Activated naive CD4-positive, alpha-beta T cell treated with anti-CD3 and anti-CD28 coated beads, Interleukin-2, amount 10 ng/mL, durations not matched to agents 7 days and 5 days (primary cell): ENCODE measurements around the gene ALDOA.

ENCODE experiments used
- CTCF ChIA-PET: fragments of 350-600 bp; sonication (Branson Sonifier 250); formaldehyde crosslinking; loops from one replicate; lab custom pipeline; 2021; ENCODE audit warnings: antibody characterized with exemption; lab: Charles Lee
- DNase-seq: peaks from one replicate; pipeline ENCODE4 v3.0.0-alpha.2; 2020
- H3K27ac Mint-ChIP-seq: one replicate; pipeline ENCODE4 v1.8.0; 2021; ENCODE audit warnings: mild to moderate bottlenecking, moderate library complexity, mixed read lengths
- H3K27me3 Mint-ChIP-seq: one replicate; pipeline ENCODE4 v1.8.0; 2021; ENCODE audit warnings: mild to moderate bottlenecking, mixed read lengths
- H3K36me3 Mint-ChIP-seq: one replicate; pipeline ENCODE4 v1.8.0; 2021; ENCODE audit warnings: mixed read lengths
- H3K4me1 Mint-ChIP-seq: one replicate; pipeline ENCODE4 v1.8.0; 2021; ENCODE audit warnings: mixed read lengths
- H3K4me3 Mint-ChIP-seq: one replicate; pipeline ENCODE4 v1.8.0; 2021; ENCODE audit warnings: mild to moderate bottlenecking, moderate library complexity, mixed read lengths
- H3K9me3 Mint-ChIP-seq: one replicate; pipeline ENCODE4 v1.8.0; 2021; ENCODE audit warnings: mixed read lengths

The ALDOA gene

DNA sequence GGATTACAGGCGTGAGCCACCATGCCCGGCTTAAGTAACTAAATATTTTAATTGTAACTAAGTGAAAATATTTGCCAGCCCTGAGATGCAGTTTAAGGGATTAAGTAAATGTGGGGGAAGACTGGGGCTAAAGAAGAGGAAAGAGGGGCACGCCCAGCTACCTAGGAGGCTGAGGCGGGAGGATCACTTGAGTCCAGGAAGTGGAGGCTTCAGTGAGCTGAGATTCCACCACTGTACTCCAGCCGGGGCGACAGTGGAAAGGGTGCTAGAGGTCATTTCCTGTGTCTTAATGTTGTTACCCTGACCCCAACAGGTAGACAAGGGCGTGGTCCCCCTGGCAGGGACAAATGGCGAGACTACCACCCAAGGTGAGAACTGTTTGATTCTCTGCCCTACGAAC is 2.8 kb downstream of the ALDOA start:
- peaks cover 63% of the 10 kb centered on the region for H3K36me3 Mint-ChIP-seq
- no peaks in the 10 kb centered on the region for H3K9me3 Mint-ChIP-seq

DNA sequence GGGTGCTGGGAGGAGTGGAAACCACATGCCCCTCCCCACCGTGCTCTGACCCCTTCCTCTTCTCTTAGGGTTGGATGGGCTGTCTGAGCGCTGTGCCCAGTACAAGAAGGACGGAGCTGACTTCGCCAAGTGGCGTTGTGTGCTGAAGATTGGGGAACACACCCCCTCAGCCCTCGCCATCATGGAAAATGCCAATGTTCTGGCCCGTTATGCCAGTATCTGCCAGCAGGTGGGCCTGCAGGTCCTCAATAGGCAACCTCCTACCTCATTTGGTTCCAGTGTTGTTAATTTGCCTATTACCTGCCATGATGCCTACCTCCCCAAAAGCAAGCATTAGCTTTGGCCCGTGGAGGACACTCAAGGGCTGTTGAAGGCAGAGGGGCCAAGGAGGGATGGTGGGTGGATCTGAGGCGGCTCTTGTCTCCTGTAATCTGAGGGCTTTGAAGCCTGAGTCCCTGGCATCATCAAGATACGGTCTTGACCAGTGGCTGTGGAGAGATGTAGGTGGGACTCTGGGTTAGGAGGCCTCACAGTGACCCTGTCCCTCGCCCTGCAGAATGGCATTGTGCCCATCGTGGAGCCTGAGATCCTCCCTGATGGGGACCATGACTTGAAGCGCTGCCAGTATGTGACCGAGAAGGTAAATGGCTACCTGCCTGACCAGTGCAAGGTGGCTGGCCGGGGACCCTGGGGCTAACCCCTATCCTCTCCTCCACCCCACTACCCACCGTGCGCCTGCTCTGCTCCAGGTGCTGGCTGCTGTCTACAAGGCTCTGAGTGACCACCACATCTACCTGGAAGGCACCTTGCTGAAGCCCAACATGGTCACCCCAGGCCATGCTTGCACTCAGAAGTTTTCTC is 3.4 kb downstream of the ALDOA start:
- H3K27me3 Mint-ChIP-seq: no peaks in the 10 kb centered on the region
- peaks cover 44% of the 10 kb centered on the region for H3K4me1 Mint-ChIP-seq
- peaks cover 65% of the 10 kb centered on the region for H3K36me3 Mint-ChIP-seq
- DNase-seq: peak; percentile 78
- peak overlapping the region; percentile 62 for H3K4me3 Mint-ChIP-seq
- no peaks in the 10 kb centered on the region for H3K9me3 Mint-ChIP-seq
- H3K27ac Mint-ChIP-seq: peak overlapping the region; percentile 80
- CTCF ChIA-PET: interaction anchor here (0.6 to 6.9 kb wide), 2 partner anchors 18 to 22 kb away, joined by 3 to 41 read pairs; partner anchors contain the start of gene TBX6

More for the DNA sequence above, 2.8 kb downstream of the ALDOA start:
- DNase-seq: no peak
- Mint-ChIP-seq H3K4me1 (peaks cover 50% of the 10 kb centered on the region), H3K27ac (peak overlapping the region; percentile 80), H3K4me3 (peak overlapping the region; percentile 62), H3K27me3 (no peaks in the 10 kb centered on the region)
- CTCF ChIA-PET: interaction anchor here (6.9 kb wide), 1 partner anchor 23 kb away, joined by 41 read pairs; the partner anchor contains the start of gene TBX6

DNA sequence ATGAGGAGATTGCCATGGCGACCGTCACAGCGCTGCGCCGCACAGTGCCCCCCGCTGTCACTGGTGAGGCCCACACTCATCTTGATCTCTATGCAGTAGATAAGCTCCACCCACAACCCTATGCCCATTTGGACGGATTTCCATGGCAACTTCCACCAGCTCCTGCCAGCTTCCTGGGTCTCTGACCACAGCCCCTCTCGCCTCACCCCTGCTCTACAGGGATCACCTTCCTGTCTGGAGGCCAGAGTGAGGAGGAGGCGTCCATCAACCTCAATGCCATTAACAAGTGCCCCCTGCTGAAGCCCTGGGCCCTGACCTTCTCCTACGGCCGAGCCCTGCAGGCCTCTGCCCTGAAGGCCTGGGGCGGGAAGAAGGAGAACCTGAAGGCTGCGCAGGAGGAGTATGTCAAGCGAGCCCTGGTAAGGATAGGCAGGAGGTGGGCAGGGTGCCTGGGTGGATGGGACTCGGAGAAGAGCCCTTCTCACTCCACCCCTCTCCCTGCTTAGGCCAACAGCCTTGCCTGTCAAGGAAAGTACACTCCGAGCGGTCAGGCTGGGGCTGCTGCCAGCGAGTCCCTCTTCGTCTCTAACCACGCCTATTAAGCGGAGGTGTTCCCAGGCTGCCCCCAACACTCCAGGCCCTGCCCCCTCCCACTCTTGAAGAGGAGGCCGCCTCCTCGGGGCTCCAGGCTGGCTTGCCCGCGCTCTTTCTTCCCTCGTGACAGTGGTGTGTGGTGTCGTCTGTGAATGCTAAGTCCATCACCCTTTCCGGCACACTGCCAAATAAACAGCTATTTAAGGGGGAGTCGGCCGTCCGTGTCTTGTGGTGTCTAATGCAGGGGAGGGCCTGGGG is 4.3 kb downstream of the ALDOA start:
- H3K27ac Mint-ChIP-seq: peak overlapping the region; percentile 64
- H3K4me3 Mint-ChIP-seq: no peak overlapping the region
- H3K27me3 Mint-ChIP-seq: no peaks in the 10 kb centered on the region
- DNase-seq: no peak
- CTCF ChIA-PET: interaction anchor here (6.9 kb wide), 1 partner anchor 22 kb away, joined by 41 read pairs; the partner anchor contains the start of gene TBX6
- H3K36me3 Mint-ChIP-seq: peaks cover 63% of the 10 kb centered on the region
- peaks cover 46% of the 10 kb centered on the region for H3K4me1 Mint-ChIP-seq
- no peaks in the 10 kb centered on the region for H3K9me3 Mint-ChIP-seq

DNA sequence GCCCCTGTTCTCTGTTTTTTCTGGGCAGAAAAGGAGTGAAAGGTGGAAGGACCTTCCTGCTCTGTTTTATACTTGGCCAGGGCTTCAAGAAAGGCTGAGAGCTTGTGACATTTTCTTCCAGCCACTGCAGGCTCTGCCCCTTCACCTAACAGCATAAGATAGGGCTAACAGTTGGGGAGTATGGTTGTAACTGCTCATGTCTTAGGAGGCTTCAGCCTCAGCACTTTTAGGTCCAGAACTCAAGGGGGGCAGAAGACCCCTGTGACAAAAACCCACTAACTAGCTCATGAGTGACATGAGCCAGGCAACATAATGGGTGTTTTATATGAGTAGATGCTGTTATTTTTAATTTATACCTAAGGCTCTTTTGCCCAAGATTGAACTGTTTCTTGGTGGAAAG is 4.9 kb downstream of the ALDOA start:
- Mint-ChIP-seq H3K36me3 (peaks cover 63% of the 10 kb centered on the region), H3K27ac (peak overlapping the region; percentile 64), H3K27me3 (no peaks in the 10 kb centered on the region), H3K9me3 (no peaks in the 10 kb centered on the region), H3K4me3 (no peak overlapping the region), H3K4me1 (peaks cover 50% of the 10 kb centered on the region)
- DNase-seq: no peak
- CTCF ChIA-PET: interaction anchor here (6.9 kb wide), 1 partner anchor 21 kb away, joined by 41 read pairs; the partner anchor contains the start of gene TBX6

DNA sequence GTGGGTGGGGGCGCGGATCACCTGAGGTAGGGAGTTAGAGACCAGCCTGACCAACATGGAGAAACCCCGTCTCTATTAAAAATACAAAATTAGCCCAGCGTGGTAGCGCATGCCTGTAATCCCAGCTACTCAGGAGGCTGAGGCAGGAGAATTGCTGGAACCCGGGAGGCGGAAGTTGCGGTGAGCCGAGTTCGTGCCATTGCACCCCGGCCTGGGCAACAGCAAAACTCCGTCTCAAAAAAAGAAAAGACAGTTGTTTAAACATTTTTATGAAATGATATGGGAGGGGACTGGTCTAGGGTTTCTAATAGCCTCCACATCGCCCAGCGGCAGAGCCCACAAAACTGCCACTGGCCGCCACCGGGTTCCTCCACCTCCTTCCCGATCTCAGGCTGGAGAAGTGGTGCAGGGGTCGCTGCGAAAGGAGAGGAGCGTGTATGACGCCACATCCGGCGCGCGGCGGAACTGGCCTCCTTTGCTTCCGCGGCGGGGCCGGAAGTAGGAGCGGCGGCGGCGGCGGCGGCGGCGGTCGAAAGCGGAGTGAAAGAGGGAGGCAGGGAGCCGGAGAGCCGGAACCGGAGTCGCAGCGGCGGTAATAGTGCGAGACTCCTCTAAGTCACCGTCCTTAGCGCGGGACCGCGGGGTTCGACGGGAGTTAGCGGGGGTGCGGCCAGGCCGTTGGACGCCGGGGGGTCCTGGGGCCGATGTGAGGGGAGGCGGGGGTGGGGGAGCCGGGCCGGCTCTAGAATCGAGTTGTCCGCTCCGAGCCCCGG is 10.1 kb downstream of the ALDOA start, which contains the start of gene PPP4C:
TSS of gene PPP4C (plus strand) at position 492 of the 773 bp plus-strand sequence. CDS start 384 bp downstream, outside the sequence.
- H3K4me3 Mint-ChIP-seq: peak within 1 kb of the TSS; percentile 86
- DNase-seq: peak; percentile 95
- H3K36me3 Mint-ChIP-seq: peaks cover 47% of the 10 kb centered on the region
- peaks cover 50% of the 10 kb centered on the region for H3K4me1 Mint-ChIP-seq
- peak within 1 kb of the TSS; percentile 93 for H3K27ac Mint-ChIP-seq
- CTCF ChIA-PET: interaction anchor here (0.9 to 7.7 kb wide), 4 partner anchors 9 to 17 kb away, joined by 3 to 54 read pairs (median 6); partner anchors contain the start of genes ALDOA and TBX6
- H3K27me3 Mint-ChIP-seq: no peaks in the 10 kb centered on the region
- H3K9me3 Mint-ChIP-seq: no peaks in the 10 kb centered on the region

DNA sequence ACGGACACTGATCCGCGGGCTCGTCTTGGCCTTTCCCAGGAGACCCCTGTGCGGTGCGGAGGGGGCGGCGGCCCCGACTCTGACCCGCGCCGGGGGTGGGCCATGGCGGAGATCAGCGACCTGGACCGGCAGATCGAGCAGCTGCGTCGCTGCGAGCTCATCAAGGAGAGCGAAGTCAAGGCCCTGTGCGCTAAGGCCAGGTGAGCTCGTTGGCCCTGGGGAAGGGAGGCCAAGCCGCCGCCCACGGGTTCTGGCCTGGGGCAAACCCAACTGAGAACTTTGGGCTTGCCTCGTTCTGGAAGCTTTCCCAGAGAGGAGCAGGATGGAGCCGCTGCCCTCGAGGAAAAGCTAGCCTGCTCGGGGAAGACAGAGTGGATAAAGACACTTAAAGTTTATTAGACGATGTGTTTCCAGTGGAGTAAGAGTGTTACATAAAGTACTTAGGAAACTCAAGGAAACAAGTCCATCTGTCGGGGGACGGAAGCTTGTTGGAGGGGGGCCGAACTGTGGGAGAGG is 10.8 kb downstream of the ALDOA start:
- peak; percentile 46 for DNase-seq
- Mint-ChIP-seq H3K9me3 (no peaks in the 10 kb centered on the region), H3K27me3 (no peaks in the 10 kb centered on the region), H3K27ac (peak overlapping the region; percentile 93), H3K4me3 (peak overlapping the region; percentile 86), H3K4me1 (peaks cover 50% of the 10 kb centered on the region), H3K36me3 (peaks cover 51% of the 10 kb centered on the region)
- CTCF ChIA-PET: interaction anchor here (0.9 to 7.7 kb wide), 4 partner anchors 9 to 17 kb away, joined by 3 to 54 read pairs (median 6); partner anchors contain the start of genes ALDOA and TBX6

DNA sequence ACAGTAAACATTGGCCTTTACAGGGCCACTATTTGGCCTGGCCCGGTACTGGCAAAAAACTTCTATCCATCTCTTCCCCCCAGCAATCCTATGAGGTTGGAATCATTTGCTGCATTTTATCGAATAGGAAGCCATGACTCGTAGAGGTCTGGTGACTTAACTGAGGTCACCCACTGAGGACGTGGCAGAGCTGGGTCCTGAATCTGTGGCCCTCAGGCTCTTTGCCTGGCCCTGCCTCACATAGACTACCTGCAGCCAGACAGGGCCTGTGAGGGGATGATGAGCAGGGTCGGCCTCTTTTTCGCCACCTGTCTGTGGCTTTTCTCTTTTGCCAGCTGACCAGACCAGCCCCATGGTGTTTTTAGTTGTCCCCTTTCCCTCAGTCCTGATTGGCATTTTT is 12.1 kb downstream of the ALDOA start:
- peaks cover 44% of the 10 kb centered on the region for H3K4me1 Mint-ChIP-seq
- H3K27ac Mint-ChIP-seq: peak overlapping the region; percentile 93
- H3K4me3 Mint-ChIP-seq: peak overlapping the region; percentile 86
- H3K27me3 Mint-ChIP-seq: no peaks in the 10 kb centered on the region
- CTCF ChIA-PET: interaction anchor here (1.9 to 7.7 kb wide), 2 partner anchors 15 kb away, joined by 7 to 54 read pairs; partner anchors contain the start of gene TBX6
- no peaks in the 10 kb centered on the region for H3K9me3 Mint-ChIP-seq
- no peak for DNase-seq
- H3K36me3 Mint-ChIP-seq: peaks cover 49% of the 10 kb centered on the region

DNA sequence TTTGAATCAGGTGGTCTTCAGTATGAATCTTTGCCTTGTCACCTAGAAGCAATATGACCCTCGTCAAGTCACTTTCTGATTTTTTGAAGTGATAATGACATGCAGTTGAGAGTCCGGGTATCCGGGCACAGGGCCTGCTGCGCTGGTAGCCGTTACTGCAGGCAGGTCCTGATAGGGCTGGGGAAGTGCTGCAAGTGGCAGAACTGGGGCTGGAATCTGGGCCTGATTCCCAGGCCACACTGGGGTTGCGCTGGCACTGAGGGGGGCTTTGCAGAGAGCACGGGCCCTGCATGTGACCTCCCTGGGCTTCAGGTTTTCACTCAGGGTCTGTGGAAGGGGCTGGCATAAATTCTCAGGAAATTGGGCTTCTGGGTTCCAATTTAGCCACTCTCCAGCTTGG is 13.2 kb downstream of the ALDOA start:
- Mint-ChIP-seq H3K4me3 (no peak overlapping the region), H3K27me3 (no peaks in the 10 kb centered on the region), H3K4me1 (peaks cover 46% of the 10 kb centered on the region), H3K9me3 (no peaks in the 10 kb centered on the region), H3K27ac (no peak overlapping the region), H3K36me3 (peaks cover 57% of the 10 kb centered on the region)
- CTCF ChIA-PET: interaction anchor here (1.3 to 7.7 kb wide), 3 partner anchors 10 to 14 kb away, joined by 4 to 54 read pairs (median 5); partner anchors contain the start of gene TBX6
- DNase-seq: no peak

DNA sequence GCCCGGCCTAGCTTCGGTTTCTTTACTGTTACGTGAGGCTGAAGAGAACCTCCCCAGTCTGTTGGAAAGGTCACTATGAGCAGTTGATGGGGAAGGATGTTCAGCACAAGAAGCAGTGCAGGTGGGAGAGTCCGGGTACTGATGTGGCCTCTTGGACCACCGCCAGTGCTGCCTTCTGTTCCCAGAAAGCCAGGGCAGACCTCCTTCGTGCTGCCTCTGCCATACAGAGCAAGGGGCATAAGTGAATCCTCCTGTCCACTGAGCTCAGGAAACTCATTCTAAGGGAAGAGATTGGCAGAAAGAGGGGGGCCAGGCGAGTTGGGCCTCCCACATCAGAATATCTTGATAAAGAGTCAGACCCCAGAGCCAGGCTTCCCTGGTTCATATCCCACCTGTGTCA is 13.9 kb downstream of the ALDOA start:
- Mint-ChIP-seq H3K4me1 (peaks cover 52% of the 10 kb centered on the region), H3K9me3 (no peaks in the 10 kb centered on the region), H3K27ac (no peak overlapping the region), H3K36me3 (peaks cover 61% of the 10 kb centered on the region), H3K27me3 (no peaks in the 10 kb centered on the region), H3K4me3 (no peak overlapping the region)
- CTCF ChIA-PET: interaction anchor here (1.3 to 7.7 kb wide), 3 partner anchors 9 to 13 kb away, joined by 4 to 54 read pairs (median 5); partner anchors contain the start of gene TBX6
- DNase-seq: no peak

DNA sequence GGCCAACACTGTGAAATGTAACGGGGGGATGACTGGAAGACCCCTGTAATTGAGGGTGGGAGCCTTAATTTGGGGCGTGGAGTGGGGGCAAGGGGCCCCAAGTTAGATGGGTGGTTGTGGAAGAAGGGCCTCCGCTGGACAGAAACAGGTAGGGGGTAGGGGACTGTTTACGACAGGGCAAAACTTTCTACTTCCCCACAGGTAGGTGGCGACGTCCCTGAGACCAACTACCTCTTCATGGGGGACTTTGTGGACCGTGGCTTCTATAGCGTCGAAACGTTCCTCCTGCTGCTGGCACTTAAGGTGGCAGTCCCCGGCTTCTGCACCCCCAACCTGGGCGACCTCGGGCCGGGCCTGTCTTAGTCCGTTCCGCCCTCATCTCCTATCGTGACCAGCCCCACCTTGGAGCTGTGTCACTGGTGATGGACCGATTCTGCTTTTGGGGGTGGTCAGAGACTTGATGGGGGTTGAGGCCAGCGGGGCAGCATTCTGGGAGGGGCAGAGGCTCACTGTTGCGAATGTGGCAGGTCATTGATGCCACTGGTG is 17.1 kb downstream of the ALDOA start:
- Mint-ChIP-seq H3K36me3 (peaks cover 58% of the 10 kb centered on the region), H3K27ac (no peak overlapping the region), H3K4me3 (no peak overlapping the region), H3K9me3 (no peaks in the 10 kb centered on the region), H3K4me1 (peaks cover 29% of the 10 kb centered on the region), H3K27me3 (no peaks in the 10 kb centered on the region)
- CTCF ChIA-PET: interaction anchor here (7.7 kb wide), 1 partner anchor 10 kb away, joined by 54 read pairs; the partner anchor contains the start of gene TBX6
- DNase-seq: no peak

DNA sequence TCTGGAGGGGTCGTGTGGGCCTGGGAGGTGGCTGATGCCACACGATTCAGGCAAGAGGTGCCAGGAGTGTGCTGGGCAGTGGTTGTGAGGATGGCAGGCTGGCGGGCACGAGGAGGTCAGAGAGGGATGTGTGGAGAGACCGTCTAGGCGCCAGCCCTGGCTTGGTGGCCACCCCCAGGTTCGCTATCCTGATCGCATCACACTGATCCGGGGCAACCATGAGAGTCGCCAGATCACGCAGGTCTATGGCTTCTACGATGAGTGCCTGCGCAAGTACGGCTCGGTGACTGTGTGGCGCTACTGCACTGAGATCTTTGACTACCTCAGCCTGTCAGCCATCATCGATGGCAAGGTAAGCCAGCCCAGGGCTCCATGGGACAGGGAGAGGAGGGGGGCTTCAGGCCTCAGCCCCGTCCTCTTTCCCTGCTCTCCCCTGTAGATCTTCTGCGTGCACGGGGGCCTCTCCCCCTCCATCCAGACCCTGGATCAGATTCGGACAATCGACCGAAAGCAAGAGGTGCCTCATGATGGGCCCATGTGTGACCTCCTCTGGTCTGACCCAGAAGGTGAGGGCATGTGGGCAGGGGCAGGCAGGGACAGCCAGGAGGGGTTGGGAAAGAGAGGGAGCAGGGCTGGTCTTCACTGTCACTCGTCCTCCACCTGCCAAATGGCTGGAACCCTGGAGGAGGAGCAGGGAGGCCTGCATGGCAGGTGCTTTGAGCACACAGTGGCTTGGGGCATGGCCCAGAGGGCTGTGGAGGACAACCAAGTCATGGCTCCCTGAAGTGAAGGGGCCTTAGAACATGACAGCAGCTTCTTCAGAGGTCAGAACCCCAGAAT is 17.9 kb downstream of the ALDOA start:
- Mint-ChIP-seq H3K9me3 (no peaks in the 10 kb centered on the region), H3K4me1 (peaks cover 25% of the 10 kb centered on the region), H3K36me3 (peaks cover 55% of the 10 kb centered on the region), H3K27me3 (no peaks in the 10 kb centered on the region), H3K27ac (peak overlapping the region; percentile 33), H3K4me3 (no peak overlapping the region)
- DNase-seq: no peak
- CTCF ChIA-PET: interaction anchor here (7.7 kb wide), 1 partner anchor 9 kb away, joined by 54 read pairs; the partner anchor contains the start of gene TBX6
